H9 (cell line): ENCODE results near the gene CHPF2. TPM values are rescaled to one million over a fixed set of nuclear protein-coding genes. Genes with fewer than 3 reads are reported as not detected.

ENCODE experiments used
- DNase-seq: peaks from one replicate; pipeline ENCODE4 v3.0.0-alpha.2; 2017
- H2AFZ ChIP-seq: one replicate; pipeline ENCODE4 v1.6.1; 2013; ENCODE audit warnings: mild to moderate bottlenecking, low read length, control low read depth, moderate library complexity
- H2AK5ac ChIP-seq: 2 replicates; pipeline ENCODE4 v1.6.1; 2013; ENCODE audit warnings: low read length, control low read depth, mixed read lengths; ENCODE audit not compliant: insufficient read length
- H2BK120ac ChIP-seq: one replicate; pipeline ENCODE4 v1.6.1; 2013; ENCODE audit warnings: low read depth, mild to moderate bottlenecking, low read length, control low read depth, inconsistent platforms; ENCODE audit not compliant: poor library complexity, severe bottlenecking
- H2BK12ac ChIP-seq: 2 replicates; pipeline ENCODE4 v1.6.1; 2013; ENCODE audit warnings: low read length, control low read depth, mixed read lengths, low read depth; ENCODE audit not compliant: insufficient read length
- H2BK15ac ChIP-seq: 2 replicates; pipeline ENCODE4 v1.6.1; 2013; ENCODE audit warnings: low read depth, low read length, control low read depth
- H2BK20ac ChIP-seq: one replicate; pipeline ENCODE4 v1.6.1; 2013; ENCODE audit warnings: low read depth, mild to moderate bottlenecking, low read length, control low read depth, inconsistent platforms; ENCODE audit not compliant: poor library complexity, severe bottlenecking
- H2BK5ac ChIP-seq: 2 replicates; pipeline ENCODE4 v1.6.1; 2013; ENCODE audit warnings: low read length, control low read depth, mixed read lengths; ENCODE audit not compliant: insufficient read length
- H3K14ac ChIP-seq: 2 replicates; pipeline ENCODE4 v1.6.1; 2013; ENCODE audit warnings: low read length, control low read depth; ENCODE audit not compliant: insufficient read depth
- H3K18ac ChIP-seq: 2 replicates; pipeline ENCODE4 v1.6.1; 2013; ENCODE audit warnings: low read depth, mild to moderate bottlenecking, mixed read lengths, low read length, control low read depth; ENCODE audit not compliant: insufficient read length
- H3K23ac ChIP-seq: 2 replicates; pipeline ENCODE4 v1.6.1; 2013; ENCODE audit warnings: low read length, control low read depth, mixed read lengths, low read depth; ENCODE audit not compliant: insufficient read length
- H3K23me2 ChIP-seq: 2 replicates; pipeline ENCODE4 v1.6.1; 2013; ENCODE audit warnings: low read depth, mild to moderate bottlenecking, mixed read lengths, low read length, control low read depth; ENCODE audit not compliant: insufficient read length, poor library complexity, severe bottlenecking
- H3K27ac ChIP-seq: 2 replicates; pipeline ENCODE4 v1.5.1; 2013; ENCODE audit warnings: low read length, control low read depth, mixed read lengths, low read depth; ENCODE audit not compliant: insufficient read length
- H3K27me3 ChIP-seq: 2 replicates; pipeline ENCODE4 v1.6.1; 2013; ENCODE audit warnings: low read length, control low read depth, inconsistent platforms; ENCODE audit not compliant: insufficient read depth
- H3K4ac ChIP-seq: 2 replicates; pipeline ENCODE4 v1.6.1; 2013; ENCODE audit warnings: low read depth, mild to moderate bottlenecking, control low read depth, inconsistent platforms, low read length, moderate library complexity
- H3K4me1 ChIP-seq: 2 replicates; pipeline ENCODE4 v1.6.1; 2013; ENCODE audit warnings: low read length, control low read depth, inconsistent platforms; ENCODE audit not compliant: insufficient read depth
- H3K4me2 ChIP-seq: 2 replicates; pipeline ENCODE4 v1.6.1; 2013; ENCODE audit warnings: low read length, control low read depth, mixed read lengths; ENCODE audit not compliant: insufficient read length, insufficient read depth
- H3K56ac ChIP-seq: 2 replicates; pipeline ENCODE4 v1.6.1; 2013; ENCODE audit warnings: low read depth, mild to moderate bottlenecking, mixed read lengths, low read length, control low read depth; ENCODE audit not compliant: insufficient read length
- H3K79me1 ChIP-seq: 2 replicates; pipeline ENCODE4 v1.6.1; 2013; ENCODE audit warnings: low read depth, mild to moderate bottlenecking, moderate library complexity, low read length, control low read depth, inconsistent platforms; ENCODE audit not compliant: insufficient read depth, poor library complexity, severe bottlenecking
- H3K79me2 ChIP-seq: 2 replicates; pipeline ENCODE4 v1.6.1; 2013; ENCODE audit warnings: low read length, control low read depth, inconsistent platforms; ENCODE audit not compliant: insufficient read depth
- H3K9ac ChIP-seq: 2 replicates; pipeline ENCODE4 v1.6.1; 2013; ENCODE audit warnings: low read length, control low read depth, mixed read lengths; ENCODE audit not compliant: insufficient read length; ENCODE audit errors: extremely low read depth
- H3K9me3 ChIP-seq: one replicate; pipeline ENCODE4 v1.6.1; 2013; ENCODE audit warnings: low read depth, low read length, inconsistent platforms; ENCODE audit not compliant: control insufficient read depth
- H3T11ph ChIP-seq: one replicate; pipeline ENCODE4 v1.6.1; 2013; ENCODE audit warnings: mild to moderate bottlenecking, low read length, control low read depth, inconsistent platforms
- H4K20me1 ChIP-seq: one replicate; pipeline ENCODE4 v1.6.1; 2013; ENCODE audit not compliant: control insufficient read depth, insufficient read length, insufficient read depth
- H4K5ac ChIP-seq: 2 replicates; pipeline ENCODE4 v1.6.1; 2013; ENCODE audit warnings: low read depth, mild to moderate bottlenecking, mixed read lengths, low read length, control low read depth; ENCODE audit not compliant: insufficient read length
- H4K8ac ChIP-seq: replicated peaks from 2 replicates; pipeline ENCODE4 v1.6.1; 2013; ENCODE audit warnings: low read length, control low read depth, mixed read lengths, low read depth; ENCODE audit not compliant: insufficient read length
- H4K91ac ChIP-seq: 2 replicates; pipeline ENCODE4 v1.6.1; 2013; ENCODE audit warnings: low read depth, mild to moderate bottlenecking, moderate library complexity, mixed read lengths, low read length, control low read depth; ENCODE audit not compliant: insufficient read length
- H3K27ac Mint-ChIP-seq, 3 experiments: 2 replicates in 2 of 3; 3 replicates in 1 of 3; pipeline ENCODE4 v1.8.0; 2020 to 2021; ENCODE audit warnings: mixed read lengths in 3 of 3, mild to moderate bottlenecking in 1 of 3, moderate library complexity in 1 of 3
- H3K27me3 Mint-ChIP-seq: 2 replicates; pipeline ENCODE4 v1.8.0; 2021; ENCODE audit warnings: low read depth, mild to moderate bottlenecking, moderate library complexity, mixed read lengths
- H3K36me3 Mint-ChIP-seq, 3 experiments: 2 replicates in 2 of 3; 3 replicates in 1 of 3; pipeline ENCODE4 v1.8.0; 2020 to 2021; ENCODE audit warnings: low read depth in 3 of 3, mixed read lengths in 3 of 3; ENCODE audit not compliant: insufficient read depth in 1 of 3
- H3K4me1 Mint-ChIP-seq, 2 experiments: 2 replicates each; pipeline ENCODE4 v1.8.0; 2020; ENCODE audit warnings: mixed read lengths in 2 of 2
- H3K4me3 Mint-ChIP-seq, 2 experiments: 2 replicates in 1 of 2; 3 replicates in 1 of 2; pipeline ENCODE4 v1.8.0; 2020 to 2021; ENCODE audit warnings: mild to moderate bottlenecking in 2 of 2, mixed read lengths in 2 of 2, moderate library complexity in 1 of 2
- H3K9me3 Mint-ChIP-seq, 2 experiments: 2 replicates in 1 of 2; 3 replicates in 1 of 2; pipeline ENCODE4 v1.8.0; 2020; ENCODE audit warnings: mild to moderate bottlenecking in 2 of 2, mixed read lengths in 2 of 2, moderate library complexity in 1 of 2
- CTCF ChIP-seq: fragments of 200-600 bp; sonication (generic); conservative IDR thresholded peaks from 3 replicates; pipeline ENCODE4 v1.8.0; 2021; ENCODE audit warnings: antibody characterized with exemption, mild to moderate bottlenecking
- WGBS: extraction: QIAGEN DNeasy Blood & Tissue Kit; methylation state at CpG from one replicate; pipeline ENCODE4 v1.1.7; 2013; ENCODE audit warnings: missing lambda C conversion rate, low lambda C conversion rate, mixed read lengths; ENCODE audit not compliant: insufficient read length; ENCODE audit errors: extremely low coverage; 5-methylcytosine and 5-hydroxymethylcytosine counted together
- total RNA-seq: library from RNA; stranded (reverse); gene quantifications from 2 replicates; pipeline ENCODE4 v1.2.1, GENCODE V29; 2021

CHPF2 gene
- total RNA-seq, 1 experiment from 2014 or later, result 25.7 TPM

- Histone ChIP-seq H4K8ac (no peak overlapping the region), H3T11ph (no peak overlapping the region), H3K23ac (no peak overlapping the region), H2BK20ac (no peak overlapping the region), H3K27me3 (no peaks in the 10 kb centered on the region), H3K9me3 (no peaks in the 10 kb centered on the region), H4K5ac (no peak overlapping the region), H2BK5ac (no peak overlapping the region), H3K4me1 (no peaks in the 10 kb centered on the region; the same call in 1 of the 2 replicates), H2AK5ac (no peak overlapping the region), H3K4ac (no peak overlapping the region), H3K14ac (no peak overlapping the region), H3K9ac (peak overlapping the region; percentile 52), H2BK15ac (no peak overlapping the region), H3K79me2 (peaks cover 3% of the 10 kb centered on the region; the same call in 1 of the 2 replicates), H4K91ac (no peak overlapping the region), H3K4me2 (peak overlapping the region; percentile 76), H2BK120ac (no peak overlapping the region), H3K56ac (no peak overlapping the region), H4K20me1 (no peaks in the 10 kb centered on the region), H3K79me1 (no peaks in the 10 kb centered on the region), H3K27ac (no peak overlapping the region), H3K23me2 (peaks cover 7% of the 10 kb centered on the region), H2AFZ (no peak overlapping the region), H3K18ac (no peak overlapping the region), H2BK12ac (no peak overlapping the region)
- no peaks in the 10 kb centered on the region; the same call in 1 of the 2 replicates for H3K27me3 Mint-ChIP-seq
- peak overlapping the region; percentile 97 to 98 for H3K4me3 Mint-ChIP-seq
- no peaks in the 10 kb centered on the region for H3K9me3 Mint-ChIP-seq
- H3K4me1 Mint-ChIP-seq, result peaks cover 24 to 27% of the 10 kb centered on the region in 2 experiments
- peak overlapping the region in 2 of 3 experiments; percentile 94 to 95; a peak in 5 of 7 replicates for H3K27ac Mint-ChIP-seq
- WGBS, result no CpG with 5 or more reads among the region's 15 CpGs
- no peak for DNase-seq
- no peak for TF ChIP-seq CTCF
- H3K36me3 Mint-ChIP-seq, result peaks cover 27 to 46% (median 37%) of the 10 kb centered on the region in 3 experiments; a peak in 6 of 7 replicates
Observed at GRCh38 chr7:151226560-151226874, 5.8 kb upstream of the CHPF2 start.
